ENCODE results near the gene MTOR.

MTOR gene

DNA sequence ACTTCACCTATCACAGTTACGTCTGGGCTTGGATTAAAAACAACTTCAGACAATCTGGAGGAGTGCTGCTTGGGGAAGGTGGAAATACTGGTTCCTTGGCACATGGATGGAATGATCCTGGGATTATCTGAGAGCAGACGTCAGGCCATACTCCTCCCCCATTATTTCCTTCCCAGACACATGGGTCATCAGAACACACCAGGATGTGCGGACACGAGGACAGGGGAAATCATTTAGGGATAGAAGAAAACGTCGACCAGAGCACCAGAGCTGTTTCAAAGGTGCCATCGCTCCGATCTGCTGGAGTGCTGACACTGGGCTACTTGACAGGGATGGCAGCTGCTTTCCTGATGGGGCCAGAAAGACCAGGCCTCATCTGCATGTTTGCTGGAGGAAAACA, 105.0 kb downstream of the MTOR start:
- Histone ChIP-seq H3K36me3 (ENCODE audit: control insufficient read depth, insufficient read depth, low read length) (no peaks in the 10 kb centered on the region), H3K27ac (no peak overlapping the region), H3K9ac (no peak overlapping the region), H3K27me3 (ENCODE audit: control insufficient read depth, insufficient read depth, low read length) (no peaks in the 10 kb centered on the region), H3K9me3 (ENCODE audit: control insufficient read depth, low read length) (no peaks in the 10 kb centered on the region), H3K79me2 (no peaks in the 10 kb centered on the region), H3K4me1 (peaks cover 19% of the 10 kb centered on the region), H2AFZ (no peak overlapping the region), H3K4me3 (ENCODE audit: low read depth, low read length) (no peak overlapping the region), H3K4me2 (ENCODE audit: low read length) (no peak overlapping the region)
- TF ChIP-seq, protein P1, sequence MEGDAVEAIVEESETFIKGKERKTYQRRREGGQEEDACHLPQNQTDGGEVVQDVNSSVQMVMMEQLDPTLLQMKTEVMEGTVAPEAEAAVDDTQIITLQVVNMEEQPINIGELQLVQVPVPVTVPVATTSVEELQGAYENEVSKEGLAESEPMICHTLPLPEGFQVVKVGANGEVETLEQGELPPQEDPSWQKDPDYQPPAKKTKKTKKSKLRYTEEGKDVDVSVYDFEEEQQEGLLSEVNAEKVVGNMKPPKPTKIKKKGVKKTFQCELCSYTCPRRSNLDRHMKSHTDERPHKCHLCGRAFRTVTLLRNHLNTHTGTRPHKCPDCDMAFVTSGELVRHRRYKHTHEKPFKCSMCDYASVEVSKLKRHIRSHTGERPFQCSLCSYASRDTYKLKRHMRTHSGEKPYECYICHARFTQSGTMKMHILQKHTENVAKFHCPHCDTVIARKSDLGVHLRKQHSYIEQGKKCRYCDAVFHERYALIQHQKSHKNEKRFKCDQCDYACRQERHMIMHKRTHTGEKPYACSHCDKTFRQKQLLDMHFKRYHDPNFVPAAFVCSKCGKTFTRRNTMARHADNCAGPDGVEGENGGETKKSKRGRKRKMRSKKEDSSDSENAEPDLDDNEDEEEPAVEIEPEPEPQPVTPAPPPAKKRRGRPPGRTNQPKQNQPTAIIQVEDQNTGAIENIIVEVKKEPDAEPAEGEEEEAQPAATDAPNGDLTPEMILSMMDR (IDR thresholded peaks at IDR 0.05): no peak

DNA sequence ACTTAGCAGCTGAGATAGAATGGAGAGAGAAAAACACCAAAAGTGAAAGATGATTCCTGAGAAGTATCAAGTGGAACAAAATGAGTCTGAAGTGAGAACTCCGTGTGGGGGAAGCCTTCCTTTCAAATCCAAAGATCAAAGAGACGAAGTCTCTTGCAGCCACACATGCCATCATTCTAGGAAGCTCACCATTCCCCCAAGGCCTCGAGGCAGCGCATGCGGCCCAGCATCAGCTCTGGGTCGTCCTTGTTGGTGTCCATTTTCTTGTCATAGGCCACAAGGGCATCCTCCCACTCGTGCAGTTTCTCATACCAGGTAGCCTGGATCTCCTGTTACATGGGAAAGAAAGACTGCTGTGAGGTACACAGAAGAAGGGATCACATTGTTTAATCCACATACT, 105.4 kb downstream of the MTOR start:
- Histone ChIP-seq H3K4me3 (ENCODE audit: low read depth, low read length) (no peak overlapping the region), H3K4me2 (ENCODE audit: low read length) (no peak overlapping the region), H3K4me1 (peaks cover 19% of the 10 kb centered on the region), H3K9ac (no peak overlapping the region), H3K79me2 (no peaks in the 10 kb centered on the region), H3K27me3 (ENCODE audit: control insufficient read depth, insufficient read depth, low read length) (no peaks in the 10 kb centered on the region), H3K36me3 (ENCODE audit: control insufficient read depth, insufficient read depth, low read length) (no peaks in the 10 kb centered on the region), H3K27ac (no peak overlapping the region), H3K9me3 (ENCODE audit: control insufficient read depth, low read length) (no peaks in the 10 kb centered on the region), H2AFZ (no peak overlapping the region)
- TF ChIP-seq, protein P1 (IDR thresholded peaks at IDR 0.05): no peak

DNA sequence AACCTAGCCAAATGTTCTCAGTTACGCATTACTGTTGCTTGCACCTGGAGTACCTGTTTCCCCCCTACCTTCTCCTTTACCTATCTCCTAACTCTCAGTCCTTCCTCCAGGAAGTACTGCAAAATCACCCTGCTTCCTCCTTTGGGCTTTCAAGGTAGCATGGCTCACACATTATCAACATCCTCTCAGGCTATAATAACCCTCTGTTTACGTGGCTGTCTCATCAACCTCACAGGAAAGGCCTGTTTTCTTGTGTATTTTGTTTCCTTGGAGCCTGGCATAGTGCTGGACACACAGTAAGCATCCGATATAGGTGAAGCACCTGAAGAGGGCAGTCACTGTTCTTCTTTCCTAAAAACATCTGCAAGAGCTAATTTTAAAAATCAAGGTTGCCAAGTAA, 105.9 kb downstream of the MTOR start:
- Histone ChIP-seq H2AFZ (no peak overlapping the region), H3K4me3 (ENCODE audit: low read depth, low read length) (no peak overlapping the region), H3K9me3 (ENCODE audit: control insufficient read depth, low read length) (no peaks in the 10 kb centered on the region), H3K79me2 (no peaks in the 10 kb centered on the region), H3K27ac (no peak overlapping the region), H3K27me3 (ENCODE audit: control insufficient read depth, insufficient read depth, low read length) (no peaks in the 10 kb centered on the region), H3K9ac (no peak overlapping the region), H3K4me1 (peaks cover 19% of the 10 kb centered on the region), H3K36me3 (ENCODE audit: control insufficient read depth, insufficient read depth, low read length) (no peaks in the 10 kb centered on the region), H3K4me2 (ENCODE audit: low read length) (no peak overlapping the region)
- TF ChIP-seq, protein P1 (IDR thresholded peaks at IDR 0.05): no peak

DNA sequence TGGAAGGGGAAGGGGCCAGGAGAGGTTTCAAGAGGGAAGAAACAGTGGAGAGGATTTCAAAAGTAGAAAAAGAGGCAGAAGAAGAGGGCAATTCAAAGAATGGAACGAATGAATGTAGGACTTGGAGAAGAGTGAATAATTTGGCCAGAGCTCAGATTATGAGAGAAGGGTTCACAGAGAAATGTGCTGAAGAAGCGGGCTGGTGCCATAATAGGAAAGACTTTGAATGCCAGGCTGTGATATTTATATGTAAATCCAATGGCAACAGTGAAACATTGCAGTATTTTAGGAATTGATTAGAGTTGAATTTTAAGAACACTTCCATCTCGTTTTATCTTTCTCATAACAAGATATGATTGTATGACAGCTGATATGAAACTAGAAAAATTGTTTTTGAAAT, 109.2 kb downstream of the MTOR start:
- H3K36me3 ChIP-seq (ENCODE audit: control insufficient read depth, insufficient read depth, low read length): no peaks in the 10 kb centered on the region
- H3K4me3 ChIP-seq (ENCODE audit: low read depth, low read length): no peak overlapping the region

DNA sequence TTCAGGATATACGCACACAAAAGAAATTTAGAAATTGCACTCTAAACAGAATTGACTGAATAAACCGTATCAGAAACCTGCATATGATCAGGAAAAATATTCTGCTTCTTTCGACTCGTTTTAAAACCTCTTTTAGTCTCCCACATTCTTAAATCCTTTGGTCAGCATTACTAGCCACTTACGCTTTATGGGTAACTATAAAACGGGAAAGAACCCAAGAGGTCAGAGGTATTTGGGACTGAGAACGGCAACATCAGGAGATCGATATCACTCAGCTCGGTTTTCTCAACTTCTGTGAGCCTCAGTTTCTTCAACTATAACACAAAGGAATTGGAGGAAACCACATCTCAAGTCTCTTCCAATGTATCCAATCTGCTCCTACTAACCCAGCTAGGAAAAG, 109.6 kb downstream of the MTOR start:
- no peaks in the 10 kb centered on the region for H3K36me3 ChIP-seq (ENCODE audit: control insufficient read depth, insufficient read depth, low read length)
- H3K9me3 ChIP-seq (ENCODE audit: control insufficient read depth, low read length): no peaks in the 10 kb centered on the region
- TF ChIP-seq, protein P1 (IDR thresholded peaks at IDR 0.05): no peak
- no peak overlapping the region for H2AFZ ChIP-seq
- H3K27me3 ChIP-seq (ENCODE audit: control insufficient read depth, insufficient read depth, low read length): no peaks in the 10 kb centered on the region
- H3K4me3 ChIP-seq (ENCODE audit: low read depth, low read length): no peak overlapping the region
- no peak overlapping the region for H3K4me2 ChIP-seq (ENCODE audit: low read length)
- no peak overlapping the region for H3K9ac ChIP-seq
- H3K4me1 ChIP-seq: peaks cover 5% of the 10 kb centered on the region
- H3K27ac ChIP-seq: no peak overlapping the region
- H3K79me2 ChIP-seq: no peaks in the 10 kb centered on the region

More for the DNA sequence above, 109.2 kb downstream of the MTOR start:
- Histone ChIP-seq H2AFZ (no peak overlapping the region), H3K9ac (no peak overlapping the region), H3K27ac (no peak overlapping the region), H3K9me3 (ENCODE audit: control insufficient read depth, low read length) (no peaks in the 10 kb centered on the region), H3K27me3 (ENCODE audit: control insufficient read depth, insufficient read depth, low read length) (no peaks in the 10 kb centered on the region), H3K79me2 (no peaks in the 10 kb centered on the region), H3K4me1 (peaks cover 10% of the 10 kb centered on the region), H3K4me2 (ENCODE audit: low read length) (no peak overlapping the region)
- TF ChIP-seq, protein P1 (IDR thresholded peaks at IDR 0.05): no peak

Data from parathyroid adenoma (tissue), 2 donors.